Astrocyte (in vitro differentiated cells and primary cell): ENCODE measurements around the gene COL18A1. TPM values are rescaled to one million over a fixed set of nuclear protein-coding genes. Genes with fewer than 3 reads are reported as not detected.

Source experiments
- DNase-seq: peaks from one replicate; pipeline ENCODE4 v3.0.0-alpha.2; 2010; ENCODE audit warnings: low read depth
- FAIRE-seq: peaks from 2 replicates; lab custom pipeline; 2011; peaks lifted over from hg19 to GRCh38; lab: Jason Lieb, UNC
- H2AFZ ChIP-seq: 2 replicates; pipeline ENCODE4 v1.6.0; 2012; ENCODE audit warnings: low read depth, low read length, inconsistent platforms
- H3K27ac ChIP-seq: 2 replicates; pipeline ENCODE4 v1.5.1; 2011; ENCODE audit warnings: low read depth, low read length, inconsistent platforms
- H3K27me3 ChIP-seq: 2 replicates; pipeline ENCODE4 v1.6.0; 2011; ENCODE audit warnings: low read length, inconsistent platforms; ENCODE audit not compliant: insufficient read depth
- H3K36me3 ChIP-seq: 2 replicates; pipeline ENCODE4 v1.5.1; 2011; ENCODE audit warnings: low read length, inconsistent platforms; ENCODE audit not compliant: insufficient read depth
- H3K4me1 ChIP-seq: 2 replicates; pipeline ENCODE4 v1.5.1; 2011; ENCODE audit warnings: low read length, inconsistent platforms; ENCODE audit not compliant: insufficient read depth
- H3K4me2 ChIP-seq: 2 replicates; pipeline ENCODE4 v1.6.0; 2012; ENCODE audit warnings: low read length, inconsistent platforms
- H3K4me3 ChIP-seq: 2 replicates; pipeline ENCODE4 v1.5.1; 2011; ENCODE audit warnings: low read depth, mild to moderate bottlenecking, low read length, inconsistent platforms; ENCODE audit not compliant: insufficient read depth
- H3K79me2 ChIP-seq: 2 replicates; pipeline ENCODE4 v1.6.0; 2012; ENCODE audit warnings: mild to moderate bottlenecking, low read length, inconsistent platforms; ENCODE audit not compliant: insufficient read depth
- H3K9ac ChIP-seq: 2 replicates; pipeline ENCODE4 v1.6.0; 2012; ENCODE audit warnings: mild to moderate bottlenecking, low read length, inconsistent platforms
- H3K9me3 ChIP-seq: 2 replicates; pipeline ENCODE4 v1.5.1; 2012; ENCODE audit warnings: low read depth, mild to moderate bottlenecking, low read length, inconsistent platforms; ENCODE audit not compliant: insufficient read depth
- H4K20me1 ChIP-seq: 2 replicates; pipeline ENCODE4 v1.6.0; 2012; ENCODE audit warnings: low read length, inconsistent platforms; ENCODE audit not compliant: insufficient read depth
- H3K27ac Mint-ChIP-seq: one replicate; pipeline ENCODE4 v1.8.0; 2021; ENCODE audit warnings: mild to moderate bottlenecking, mixed read lengths; ENCODE audit not compliant: unreplicated experiment
- H3K27me3 Mint-ChIP-seq: one replicate; pipeline ENCODE4 v1.8.0; 2021; ENCODE audit warnings: low read depth, mixed read lengths; ENCODE audit not compliant: unreplicated experiment
- H3K36me3 Mint-ChIP-seq: one replicate; pipeline ENCODE4 v1.8.0; 2021; ENCODE audit warnings: low read depth, mixed read lengths; ENCODE audit not compliant: unreplicated experiment
- H3K4me1 Mint-ChIP-seq: one replicate; pipeline ENCODE4 v1.8.0; 2021; ENCODE audit warnings: low read depth, mixed read lengths; ENCODE audit not compliant: unreplicated experiment
- H3K4me3 Mint-ChIP-seq: one replicate; pipeline ENCODE4 v1.8.0; 2021; ENCODE audit warnings: mild to moderate bottlenecking, moderate library complexity, mixed read lengths; ENCODE audit not compliant: unreplicated experiment
- H3K9me3 Mint-ChIP-seq: one replicate; pipeline ENCODE4 v1.8.0; 2021; ENCODE audit warnings: mild to moderate bottlenecking, mixed read lengths; ENCODE audit not compliant: unreplicated experiment
- EZH2 ChIP-seq: IDR thresholded peaks from 2 replicates; pipeline ENCODE4 v1.6.1; 2012; ENCODE audit warnings: mild to moderate bottlenecking, low read length, inconsistent platforms; ENCODE audit not compliant: insufficient read depth
- total RNA-seq: library from RNA; stranded (reverse); gene quantifications from 2 replicates; pipeline ENCODE4 v1.2.1, GENCODE V29; 2021
- TF ChIP-seq, protein P1 (sequence below): IDR thresholded peaks from 2 replicates; pipeline ENCODE4 v1.5.1; 2011; ENCODE audit warnings: low read depth, mild to moderate bottlenecking, inconsistent platforms, low read length, moderate library complexity; ENCODE audit not compliant: insufficient read depth

Gene COL18A1
- total RNA-seq, 1 donor from 2014 or later: 616 TPM

DNA sequence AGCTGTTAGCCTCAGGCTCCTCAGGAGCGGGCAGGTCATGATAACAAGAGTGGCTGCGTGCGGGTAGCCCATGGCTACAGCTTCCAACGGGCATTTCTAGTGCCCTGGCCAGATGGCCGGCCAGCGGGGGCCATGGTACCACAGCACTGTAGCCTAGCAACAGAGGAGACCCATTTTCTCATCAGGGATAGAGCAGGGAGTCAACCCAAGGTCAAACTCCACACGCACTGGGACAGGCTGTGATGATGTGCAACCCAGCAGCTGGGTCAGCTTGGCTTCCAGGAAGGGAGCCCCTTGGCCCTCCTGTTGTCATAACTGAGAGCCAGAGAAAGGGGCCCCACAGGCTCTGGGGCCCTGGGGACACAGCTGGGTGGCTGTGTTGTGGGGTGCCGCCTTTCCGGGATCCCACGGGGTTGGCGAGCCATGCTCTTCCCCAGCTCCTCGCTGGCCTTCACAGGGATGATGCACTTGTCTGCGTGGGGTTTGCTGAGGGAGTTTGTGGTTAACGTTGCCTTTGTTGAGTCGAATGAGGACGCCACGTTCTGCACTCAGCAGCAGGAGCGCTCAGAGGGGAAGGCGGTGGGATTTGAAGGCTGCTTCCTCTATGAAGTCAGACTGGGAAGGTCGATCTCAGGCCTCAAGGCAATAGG lies 46.3 kb downstream of the COL18A1 start:
- Histone ChIP-seq H3K27me3 (no peaks in the 10 kb centered on the region), H3K4me1 (peaks cover 25% of the 10 kb centered on the region), H3K4me2 (no peak overlapping the region), H2AFZ (no peak overlapping the region), H3K4me3 (no peak overlapping the region), H4K20me1 (peaks cover 67% of the 10 kb centered on the region), H3K27ac (no peak overlapping the region), H3K9ac (no peak overlapping the region), H3K36me3 (no peaks in the 10 kb centered on the region), H3K79me2 (peaks cover 66% of the 10 kb centered on the region), H3K9me3 (peaks cover 2% of the 10 kb centered on the region)
- H3K4me1 Mint-ChIP-seq: peaks cover 35% of the 10 kb centered on the region
- H3K4me3 Mint-ChIP-seq: no peak overlapping the region
- H3K27ac Mint-ChIP-seq: no peak overlapping the region
- H3K36me3 Mint-ChIP-seq: peaks cover 18% of the 10 kb centered on the region
- no peak for TF ChIP-seq EZH2
- TF ChIP-seq, protein P1, sequence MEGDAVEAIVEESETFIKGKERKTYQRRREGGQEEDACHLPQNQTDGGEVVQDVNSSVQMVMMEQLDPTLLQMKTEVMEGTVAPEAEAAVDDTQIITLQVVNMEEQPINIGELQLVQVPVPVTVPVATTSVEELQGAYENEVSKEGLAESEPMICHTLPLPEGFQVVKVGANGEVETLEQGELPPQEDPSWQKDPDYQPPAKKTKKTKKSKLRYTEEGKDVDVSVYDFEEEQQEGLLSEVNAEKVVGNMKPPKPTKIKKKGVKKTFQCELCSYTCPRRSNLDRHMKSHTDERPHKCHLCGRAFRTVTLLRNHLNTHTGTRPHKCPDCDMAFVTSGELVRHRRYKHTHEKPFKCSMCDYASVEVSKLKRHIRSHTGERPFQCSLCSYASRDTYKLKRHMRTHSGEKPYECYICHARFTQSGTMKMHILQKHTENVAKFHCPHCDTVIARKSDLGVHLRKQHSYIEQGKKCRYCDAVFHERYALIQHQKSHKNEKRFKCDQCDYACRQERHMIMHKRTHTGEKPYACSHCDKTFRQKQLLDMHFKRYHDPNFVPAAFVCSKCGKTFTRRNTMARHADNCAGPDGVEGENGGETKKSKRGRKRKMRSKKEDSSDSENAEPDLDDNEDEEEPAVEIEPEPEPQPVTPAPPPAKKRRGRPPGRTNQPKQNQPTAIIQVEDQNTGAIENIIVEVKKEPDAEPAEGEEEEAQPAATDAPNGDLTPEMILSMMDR: no peak
- no peaks in the 10 kb centered on the region for H3K27me3 Mint-ChIP-seq
- peaks cover 2% of the 10 kb centered on the region for H3K9me3 Mint-ChIP-seq
- FAIRE-seq: no peak
- peak; percentile 23 for DNase-seq

DNA sequence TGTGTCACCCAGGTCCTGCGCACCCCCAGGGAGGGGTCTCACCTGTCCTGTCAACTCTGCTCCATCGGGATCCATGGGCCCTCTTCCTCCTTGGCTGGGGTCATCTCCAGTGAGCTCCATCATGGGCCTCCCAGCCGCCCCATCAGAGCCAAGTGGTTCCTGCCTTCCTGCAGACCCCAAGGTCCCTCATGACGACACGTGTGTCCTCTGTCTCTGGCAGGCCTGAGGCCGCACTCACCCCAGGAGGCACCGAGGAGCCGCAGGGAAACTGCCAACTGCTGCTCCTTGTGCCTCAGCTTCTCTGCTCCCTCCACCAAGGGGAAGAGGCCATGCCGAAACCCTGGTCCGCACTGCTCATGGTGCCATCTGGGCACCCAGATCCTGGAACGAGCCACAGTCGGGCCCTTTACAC lies 46.8 kb downstream of the COL18A1 start:
- Histone ChIP-seq H3K4me1 (peaks cover 25% of the 10 kb centered on the region), H3K9ac (no peak overlapping the region), H2AFZ (no peak overlapping the region), H4K20me1 (peaks cover 67% of the 10 kb centered on the region), H3K9me3 (peaks cover 1% of the 10 kb centered on the region), H3K4me2 (no peak overlapping the region), H3K27ac (no peak overlapping the region), H3K36me3 (no peaks in the 10 kb centered on the region), H3K4me3 (no peak overlapping the region), H3K27me3 (no peaks in the 10 kb centered on the region), H3K79me2 (peaks cover 66% of the 10 kb centered on the region)
- Mint-ChIP-seq H3K36me3 (peaks cover 18% of the 10 kb centered on the region), H3K9me3 (peaks cover 2% of the 10 kb centered on the region), H3K27me3 (no peaks in the 10 kb centered on the region), H3K4me1 (peaks cover 35% of the 10 kb centered on the region), H3K27ac (no peak overlapping the region), H3K4me3 (no peak overlapping the region)
- DNase-seq (no peak), FAIRE-seq (no peak)
- TF ChIP-seq, protein P1: no peak
- no peak for TF ChIP-seq EZH2

DNA sequence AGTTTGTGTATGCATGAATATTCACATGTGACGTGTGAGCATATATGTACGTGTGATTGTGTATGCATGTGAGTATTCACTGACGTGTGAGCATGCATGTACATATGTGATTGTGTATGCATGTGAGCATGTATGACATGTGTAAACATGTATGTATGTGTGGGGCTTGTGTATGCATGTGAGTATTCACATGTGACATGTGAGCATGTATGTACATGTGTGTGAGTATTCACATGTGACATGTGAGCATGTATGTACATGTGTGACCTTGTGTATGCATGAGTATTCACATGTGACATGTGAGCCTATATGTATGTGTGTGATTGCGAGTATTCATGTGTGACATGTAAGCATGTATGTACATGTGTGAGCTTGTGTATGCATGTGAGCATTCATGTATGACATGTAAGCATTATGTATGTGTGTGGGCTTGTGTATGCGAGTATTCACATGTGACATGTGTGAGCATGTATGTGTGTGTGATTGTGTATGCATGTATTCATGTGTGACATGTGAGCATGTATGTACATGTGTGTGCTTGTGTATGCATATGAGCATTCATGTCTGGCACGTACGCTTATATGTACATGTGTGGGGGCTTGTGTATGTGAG lies 47.8 kb downstream of the COL18A1 start:
- H4K20me1 ChIP-seq: peaks cover 62% of the 10 kb centered on the region
- peak; percentile 54 for FAIRE-seq

More for the DNA sequence above, 47.8 kb downstream of the COL18A1 start:
- H3K4me2 ChIP-seq: no peak overlapping the region
- TF ChIP-seq, protein P1: no peak
- no peak for TF ChIP-seq EZH2
- H3K36me3 ChIP-seq: no peaks in the 10 kb centered on the region
- H3K27ac ChIP-seq: no peak overlapping the region
- H3K9me3 ChIP-seq: no peaks in the 10 kb centered on the region
- H3K27me3 ChIP-seq: no peaks in the 10 kb centered on the region
- Mint-ChIP-seq H3K27ac (peak overlapping the region; percentile 26), H3K27me3 (no peaks in the 10 kb centered on the region), H3K4me1 (peaks cover 29% of the 10 kb centered on the region), H3K9me3 (peaks cover 2% of the 10 kb centered on the region), H3K4me3 (no peak overlapping the region), H3K36me3 (peaks cover 15% of the 10 kb centered on the region)
- H2AFZ ChIP-seq: no peak overlapping the region
- no peak overlapping the region for H3K4me3 ChIP-seq
- H3K4me1 ChIP-seq: peaks cover 21% of the 10 kb centered on the region
- peaks cover 63% of the 10 kb centered on the region for H3K79me2 ChIP-seq
- no peak overlapping the region for H3K9ac ChIP-seq
- DNase-seq: no peak
